VCaP (cell line): ENCODE results near the gene NPR2.

Experiments
- H3K27ac ChIP-seq: fragments of 450-650 bp; 2 replicates; pipeline ENCODE4 v1.5.1; 2017
- CTCF ChIP-seq: fragments of 450-650 bp; conservative IDR thresholded peaks from 2 replicates; pipeline ENCODE4 v1.5.1; 2017; ENCODE audit warnings: mild to moderate bottlenecking, moderate library complexity

The NPR2 gene

GRCh38 chr9:35756275-35757225 lies 34.8 kb upstream of the NPR2 start:
- H3K27ac ChIP-seq: peak overlapping the region; percentile 94
- peak; percentile 67 for TF ChIP-seq CTCF

- H3K27ac ChIP-seq: peak overlapping the region; percentile 94
- no peak for TF ChIP-seq CTCF
Measured at GRCh38 chr9:35757226-35757891, 34.0 kb upstream of the NPR2 start.

- H3K27ac ChIP-seq: peak overlapping the region; percentile 94
- TF ChIP-seq CTCF: no peak
Measured at GRCh38 chr9:35757892-35758275, 33.5 kb upstream of the NPR2 start.

- H3K27ac ChIP-seq: peak overlapping the region; percentile 94
- no peak for TF ChIP-seq CTCF
Measured at GRCh38 chr9:35758475-35759050, 32.8 kb upstream of the NPR2 start.

GRCh38 chr9:35759795-35760194 lies 31.6 kb upstream of the NPR2 start:
- no peak for TF ChIP-seq CTCF

GRCh38 chr9:35760651-35761050 lies 30.7 kb upstream of the NPR2 start:
- peak overlapping the region; percentile 94 for H3K27ac ChIP-seq
- no peak for TF ChIP-seq CTCF

More at GRCh38 chr9:35759795-35760194, 31.6 kb upstream of the NPR2 start:
- H3K27ac ChIP-seq: peak overlapping the region; percentile 94

- H3K27ac ChIP-seq: no peak overlapping the region
- no peak for TF ChIP-seq CTCF
Measured at GRCh38 chr9:35763181-35763580, 28.2 kb upstream of the NPR2 start.
